H9 (cell line): ENCODE results near the gene SIL1. TPM values are rescaled to one million over a fixed set of nuclear protein-coding genes. Genes with fewer than 3 reads are reported as not detected.

ENCODE experiments used
- DNase-seq: peaks from one replicate; pipeline ENCODE4 v3.0.0-alpha.2; 2017
- H2AFZ ChIP-seq: one replicate; pipeline ENCODE4 v1.6.1; 2013; ENCODE audit warnings: mild to moderate bottlenecking, low read length, control low read depth, moderate library complexity
- H2AK5ac ChIP-seq: 2 replicates; pipeline ENCODE4 v1.6.1; 2013; ENCODE audit warnings: low read length, control low read depth, mixed read lengths; ENCODE audit not compliant: insufficient read length
- H2BK120ac ChIP-seq: one replicate; pipeline ENCODE4 v1.6.1; 2013; ENCODE audit warnings: low read depth, mild to moderate bottlenecking, low read length, control low read depth, inconsistent platforms; ENCODE audit not compliant: poor library complexity, severe bottlenecking
- H2BK12ac ChIP-seq: 2 replicates; pipeline ENCODE4 v1.6.1; 2013; ENCODE audit warnings: low read length, control low read depth, mixed read lengths, low read depth; ENCODE audit not compliant: insufficient read length
- H2BK15ac ChIP-seq: 2 replicates; pipeline ENCODE4 v1.6.1; 2013; ENCODE audit warnings: low read depth, low read length, control low read depth
- H2BK20ac ChIP-seq: one replicate; pipeline ENCODE4 v1.6.1; 2013; ENCODE audit warnings: low read depth, mild to moderate bottlenecking, low read length, control low read depth, inconsistent platforms; ENCODE audit not compliant: poor library complexity, severe bottlenecking
- H2BK5ac ChIP-seq: 2 replicates; pipeline ENCODE4 v1.6.1; 2013; ENCODE audit warnings: low read length, control low read depth, mixed read lengths; ENCODE audit not compliant: insufficient read length
- H3K14ac ChIP-seq: 2 replicates; pipeline ENCODE4 v1.6.1; 2013; ENCODE audit warnings: low read length, control low read depth; ENCODE audit not compliant: insufficient read depth
- H3K18ac ChIP-seq: 2 replicates; pipeline ENCODE4 v1.6.1; 2013; ENCODE audit warnings: low read depth, mild to moderate bottlenecking, mixed read lengths, low read length, control low read depth; ENCODE audit not compliant: insufficient read length
- H3K23ac ChIP-seq: 2 replicates; pipeline ENCODE4 v1.6.1; 2013; ENCODE audit warnings: low read length, control low read depth, mixed read lengths, low read depth; ENCODE audit not compliant: insufficient read length
- H3K23me2 ChIP-seq: 2 replicates; pipeline ENCODE4 v1.6.1; 2013; ENCODE audit warnings: low read depth, mild to moderate bottlenecking, mixed read lengths, low read length, control low read depth; ENCODE audit not compliant: insufficient read length, poor library complexity, severe bottlenecking
- H3K27ac ChIP-seq: 2 replicates; pipeline ENCODE4 v1.5.1; 2013; ENCODE audit warnings: low read length, control low read depth, mixed read lengths, low read depth; ENCODE audit not compliant: insufficient read length
- H3K27me3 ChIP-seq: 2 replicates; pipeline ENCODE4 v1.6.1; 2013; ENCODE audit warnings: low read length, control low read depth, inconsistent platforms; ENCODE audit not compliant: insufficient read depth
- H3K4ac ChIP-seq: 2 replicates; pipeline ENCODE4 v1.6.1; 2013; ENCODE audit warnings: low read depth, mild to moderate bottlenecking, control low read depth, inconsistent platforms, low read length, moderate library complexity
- H3K4me1 ChIP-seq: 2 replicates; pipeline ENCODE4 v1.6.1; 2013; ENCODE audit warnings: low read length, control low read depth, inconsistent platforms; ENCODE audit not compliant: insufficient read depth
- H3K4me2 ChIP-seq: 2 replicates; pipeline ENCODE4 v1.6.1; 2013; ENCODE audit warnings: low read length, control low read depth, mixed read lengths; ENCODE audit not compliant: insufficient read length, insufficient read depth
- H3K56ac ChIP-seq: 2 replicates; pipeline ENCODE4 v1.6.1; 2013; ENCODE audit warnings: low read depth, mild to moderate bottlenecking, mixed read lengths, low read length, control low read depth; ENCODE audit not compliant: insufficient read length
- H3K79me1 ChIP-seq: 2 replicates; pipeline ENCODE4 v1.6.1; 2013; ENCODE audit warnings: low read depth, mild to moderate bottlenecking, moderate library complexity, low read length, control low read depth, inconsistent platforms; ENCODE audit not compliant: insufficient read depth, poor library complexity, severe bottlenecking
- H3K79me2 ChIP-seq: 2 replicates; pipeline ENCODE4 v1.6.1; 2013; ENCODE audit warnings: low read length, control low read depth, inconsistent platforms; ENCODE audit not compliant: insufficient read depth
- H3K9ac ChIP-seq: 2 replicates; pipeline ENCODE4 v1.6.1; 2013; ENCODE audit warnings: low read length, control low read depth, mixed read lengths; ENCODE audit not compliant: insufficient read length; ENCODE audit errors: extremely low read depth
- H3K9me3 ChIP-seq: one replicate; pipeline ENCODE4 v1.6.1; 2013; ENCODE audit warnings: low read depth, low read length, inconsistent platforms; ENCODE audit not compliant: control insufficient read depth
- H3T11ph ChIP-seq: one replicate; pipeline ENCODE4 v1.6.1; 2013; ENCODE audit warnings: mild to moderate bottlenecking, low read length, control low read depth, inconsistent platforms
- H4K20me1 ChIP-seq: one replicate; pipeline ENCODE4 v1.6.1; 2013; ENCODE audit not compliant: control insufficient read depth, insufficient read length, insufficient read depth
- H4K5ac ChIP-seq: 2 replicates; pipeline ENCODE4 v1.6.1; 2013; ENCODE audit warnings: low read depth, mild to moderate bottlenecking, mixed read lengths, low read length, control low read depth; ENCODE audit not compliant: insufficient read length
- H4K8ac ChIP-seq: replicated peaks from 2 replicates; pipeline ENCODE4 v1.6.1; 2013; ENCODE audit warnings: low read length, control low read depth, mixed read lengths, low read depth; ENCODE audit not compliant: insufficient read length
- H4K91ac ChIP-seq: 2 replicates; pipeline ENCODE4 v1.6.1; 2013; ENCODE audit warnings: low read depth, mild to moderate bottlenecking, moderate library complexity, mixed read lengths, low read length, control low read depth; ENCODE audit not compliant: insufficient read length
- H3K27ac Mint-ChIP-seq, 3 experiments: 2 replicates in 2 of 3; 3 replicates in 1 of 3; pipeline ENCODE4 v1.8.0; 2020 to 2021; ENCODE audit warnings: mixed read lengths in 3 of 3, mild to moderate bottlenecking in 1 of 3, moderate library complexity in 1 of 3
- H3K27me3 Mint-ChIP-seq: 2 replicates; pipeline ENCODE4 v1.8.0; 2021; ENCODE audit warnings: low read depth, mild to moderate bottlenecking, moderate library complexity, mixed read lengths
- H3K36me3 Mint-ChIP-seq, 3 experiments: 2 replicates in 2 of 3; 3 replicates in 1 of 3; pipeline ENCODE4 v1.8.0; 2020 to 2021; ENCODE audit warnings: low read depth in 3 of 3, mixed read lengths in 3 of 3; ENCODE audit not compliant: insufficient read depth in 1 of 3
- H3K4me1 Mint-ChIP-seq, 2 experiments: 2 replicates each; pipeline ENCODE4 v1.8.0; 2020; ENCODE audit warnings: mixed read lengths in 2 of 2
- H3K4me3 Mint-ChIP-seq, 2 experiments: 2 replicates in 1 of 2; 3 replicates in 1 of 2; pipeline ENCODE4 v1.8.0; 2020 to 2021; ENCODE audit warnings: mild to moderate bottlenecking in 2 of 2, mixed read lengths in 2 of 2, moderate library complexity in 1 of 2
- H3K9me3 Mint-ChIP-seq, 2 experiments: 2 replicates in 1 of 2; 3 replicates in 1 of 2; pipeline ENCODE4 v1.8.0; 2020; ENCODE audit warnings: mild to moderate bottlenecking in 2 of 2, mixed read lengths in 2 of 2, moderate library complexity in 1 of 2
- WGBS: extraction: QIAGEN DNeasy Blood & Tissue Kit; methylation state at CpG from one replicate; pipeline ENCODE4 v1.1.7; 2013; ENCODE audit warnings: missing lambda C conversion rate, low lambda C conversion rate, mixed read lengths; ENCODE audit not compliant: insufficient read length; ENCODE audit errors: extremely low coverage; 5-methylcytosine and 5-hydroxymethylcytosine counted together
- total RNA-seq: library from RNA; stranded (reverse); gene quantifications from 2 replicates; pipeline ENCODE4 v1.2.1, GENCODE V29; 2021
- TF ChIP-seq, protein P1 (sequence below): fragments of 200-600 bp; sonication (generic); conservative IDR thresholded peaks from 3 replicates; pipeline ENCODE4 v1.8.0; 2021; ENCODE audit warnings: antibody characterized with exemption, mild to moderate bottlenecking

Gene SIL1
- total RNA-seq, 1 experiment from 2014 or later, result 10.6 TPM

DNA sequence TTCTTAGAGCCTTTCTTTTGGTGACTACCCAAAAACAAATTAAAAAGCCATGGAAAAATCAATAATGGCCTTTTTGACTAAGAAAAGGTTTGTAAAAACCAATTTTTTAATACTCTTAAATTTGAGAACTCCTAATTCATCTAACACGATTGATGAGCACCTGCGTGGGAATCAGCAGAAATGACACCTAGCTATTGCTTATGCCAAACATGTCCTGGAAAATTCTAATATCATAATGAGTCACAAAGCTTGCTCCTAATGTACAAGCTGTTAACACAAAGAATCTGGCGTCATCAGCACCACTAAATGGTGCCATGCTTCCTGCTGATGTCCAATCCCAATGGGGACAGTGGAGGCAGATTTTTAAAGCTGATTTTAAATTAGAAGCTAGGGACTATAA is 176.8 kb downstream of the SIL1 start:
- Histone ChIP-seq H3K4ac (no peak overlapping the region), H4K91ac (no peak overlapping the region), H4K5ac (no peak overlapping the region), H2BK12ac (no peak overlapping the region), H4K20me1 (no peaks in the 10 kb centered on the region), H3K9me3 (no peaks in the 10 kb centered on the region), H2BK120ac (no peak overlapping the region), H3K23ac (no peak overlapping the region), H3K9ac (no peak overlapping the region), H3K27me3 (no peaks in the 10 kb centered on the region), H2BK20ac (no peak overlapping the region), H2BK15ac (no peak overlapping the region), H4K8ac (no peak overlapping the region), H3K56ac (no peak overlapping the region), H3K23me2 (peaks cover 3% of the 10 kb centered on the region), H3K79me1 (no peaks in the 10 kb centered on the region), H3K14ac (no peak overlapping the region), H3T11ph (no peak overlapping the region), H3K18ac (no peak overlapping the region), H3K4me2 (no peak overlapping the region), H3K79me2 (no peaks in the 10 kb centered on the region), H2AK5ac (no peak overlapping the region), H3K4me1 (no peaks in the 10 kb centered on the region), H2AFZ (no peak overlapping the region), H3K27ac (no peak overlapping the region), H2BK5ac (no peak overlapping the region)
- H3K36me3 Mint-ChIP-seq, result no peaks in the 10 kb centered on the region
- H3K9me3 Mint-ChIP-seq, result no peaks in the 10 kb centered on the region
- no CpG with 5 or more reads among the region's 3 CpGs for WGBS
- peaks cover 5 to 6% of the 10 kb centered on the region in 2 experiments for H3K4me1 Mint-ChIP-seq
- no peak overlapping the region for H3K4me3 Mint-ChIP-seq
- H3K27ac Mint-ChIP-seq, result no peak overlapping the region
- H3K27me3 Mint-ChIP-seq, result no peaks in the 10 kb centered on the region
- DNase-seq, result no peak
- TF ChIP-seq, protein P1, sequence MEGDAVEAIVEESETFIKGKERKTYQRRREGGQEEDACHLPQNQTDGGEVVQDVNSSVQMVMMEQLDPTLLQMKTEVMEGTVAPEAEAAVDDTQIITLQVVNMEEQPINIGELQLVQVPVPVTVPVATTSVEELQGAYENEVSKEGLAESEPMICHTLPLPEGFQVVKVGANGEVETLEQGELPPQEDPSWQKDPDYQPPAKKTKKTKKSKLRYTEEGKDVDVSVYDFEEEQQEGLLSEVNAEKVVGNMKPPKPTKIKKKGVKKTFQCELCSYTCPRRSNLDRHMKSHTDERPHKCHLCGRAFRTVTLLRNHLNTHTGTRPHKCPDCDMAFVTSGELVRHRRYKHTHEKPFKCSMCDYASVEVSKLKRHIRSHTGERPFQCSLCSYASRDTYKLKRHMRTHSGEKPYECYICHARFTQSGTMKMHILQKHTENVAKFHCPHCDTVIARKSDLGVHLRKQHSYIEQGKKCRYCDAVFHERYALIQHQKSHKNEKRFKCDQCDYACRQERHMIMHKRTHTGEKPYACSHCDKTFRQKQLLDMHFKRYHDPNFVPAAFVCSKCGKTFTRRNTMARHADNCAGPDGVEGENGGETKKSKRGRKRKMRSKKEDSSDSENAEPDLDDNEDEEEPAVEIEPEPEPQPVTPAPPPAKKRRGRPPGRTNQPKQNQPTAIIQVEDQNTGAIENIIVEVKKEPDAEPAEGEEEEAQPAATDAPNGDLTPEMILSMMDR, result no peak
